ENCODE results near the gene PCYT1B.

DNA sequence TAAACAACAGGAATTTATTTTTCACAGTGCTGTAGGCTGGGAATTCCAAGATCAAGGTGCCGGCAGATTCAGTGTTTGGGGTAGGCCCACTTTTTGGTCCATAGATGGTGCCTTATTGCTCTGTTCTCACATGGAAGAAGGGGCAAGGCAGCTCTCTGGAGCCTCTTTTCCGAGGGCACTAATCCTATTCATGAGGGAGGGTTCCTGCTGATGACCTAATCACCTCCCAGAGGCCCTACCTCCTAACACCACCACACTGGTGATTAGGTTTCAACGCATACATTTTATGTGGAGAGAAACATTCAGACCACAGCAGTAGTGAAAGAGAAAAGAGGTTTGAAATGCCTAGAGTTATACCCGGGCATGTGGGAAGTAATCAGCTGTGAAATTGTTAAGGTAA lies 45.2 kb upstream of the PCYT1B start:
- TF ChIP-seq POLR2A (IDR thresholded peaks at IDR 0.05): no peak
- TF ChIP-seq, protein P1, sequence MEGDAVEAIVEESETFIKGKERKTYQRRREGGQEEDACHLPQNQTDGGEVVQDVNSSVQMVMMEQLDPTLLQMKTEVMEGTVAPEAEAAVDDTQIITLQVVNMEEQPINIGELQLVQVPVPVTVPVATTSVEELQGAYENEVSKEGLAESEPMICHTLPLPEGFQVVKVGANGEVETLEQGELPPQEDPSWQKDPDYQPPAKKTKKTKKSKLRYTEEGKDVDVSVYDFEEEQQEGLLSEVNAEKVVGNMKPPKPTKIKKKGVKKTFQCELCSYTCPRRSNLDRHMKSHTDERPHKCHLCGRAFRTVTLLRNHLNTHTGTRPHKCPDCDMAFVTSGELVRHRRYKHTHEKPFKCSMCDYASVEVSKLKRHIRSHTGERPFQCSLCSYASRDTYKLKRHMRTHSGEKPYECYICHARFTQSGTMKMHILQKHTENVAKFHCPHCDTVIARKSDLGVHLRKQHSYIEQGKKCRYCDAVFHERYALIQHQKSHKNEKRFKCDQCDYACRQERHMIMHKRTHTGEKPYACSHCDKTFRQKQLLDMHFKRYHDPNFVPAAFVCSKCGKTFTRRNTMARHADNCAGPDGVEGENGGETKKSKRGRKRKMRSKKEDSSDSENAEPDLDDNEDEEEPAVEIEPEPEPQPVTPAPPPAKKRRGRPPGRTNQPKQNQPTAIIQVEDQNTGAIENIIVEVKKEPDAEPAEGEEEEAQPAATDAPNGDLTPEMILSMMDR (IDR thresholded peaks at IDR 0.05): no peak

Measured in lower leg skin (tissue), 3 donors.